ENCODE data around the gene NR4A1.

Gene NR4A1

DNA sequence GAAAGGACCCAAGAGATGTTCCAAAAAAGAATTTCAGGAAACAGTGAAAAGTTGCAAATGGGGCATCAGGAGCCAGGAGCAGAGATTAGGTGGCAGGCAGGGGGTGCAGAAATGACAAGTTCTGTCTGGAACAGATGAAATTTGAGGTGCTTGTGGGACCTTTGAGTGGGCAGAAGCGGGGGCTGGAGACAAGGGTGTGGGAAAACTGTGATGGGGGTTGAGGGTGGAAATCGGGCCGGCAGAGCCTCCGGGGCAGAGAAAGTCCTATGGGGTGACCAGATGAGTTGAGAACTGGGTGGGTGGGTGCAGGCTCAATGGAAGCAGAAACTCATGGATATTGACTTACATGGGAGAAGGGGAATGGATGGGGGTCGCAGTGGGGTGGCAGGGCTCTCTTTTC, 1.6 kb upstream of the NR4A1 start:
- no peak for DNase-seq (ENCODE audit: low read depth)
- TF ChIP-seq, protein P1, sequence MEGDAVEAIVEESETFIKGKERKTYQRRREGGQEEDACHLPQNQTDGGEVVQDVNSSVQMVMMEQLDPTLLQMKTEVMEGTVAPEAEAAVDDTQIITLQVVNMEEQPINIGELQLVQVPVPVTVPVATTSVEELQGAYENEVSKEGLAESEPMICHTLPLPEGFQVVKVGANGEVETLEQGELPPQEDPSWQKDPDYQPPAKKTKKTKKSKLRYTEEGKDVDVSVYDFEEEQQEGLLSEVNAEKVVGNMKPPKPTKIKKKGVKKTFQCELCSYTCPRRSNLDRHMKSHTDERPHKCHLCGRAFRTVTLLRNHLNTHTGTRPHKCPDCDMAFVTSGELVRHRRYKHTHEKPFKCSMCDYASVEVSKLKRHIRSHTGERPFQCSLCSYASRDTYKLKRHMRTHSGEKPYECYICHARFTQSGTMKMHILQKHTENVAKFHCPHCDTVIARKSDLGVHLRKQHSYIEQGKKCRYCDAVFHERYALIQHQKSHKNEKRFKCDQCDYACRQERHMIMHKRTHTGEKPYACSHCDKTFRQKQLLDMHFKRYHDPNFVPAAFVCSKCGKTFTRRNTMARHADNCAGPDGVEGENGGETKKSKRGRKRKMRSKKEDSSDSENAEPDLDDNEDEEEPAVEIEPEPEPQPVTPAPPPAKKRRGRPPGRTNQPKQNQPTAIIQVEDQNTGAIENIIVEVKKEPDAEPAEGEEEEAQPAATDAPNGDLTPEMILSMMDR (IDR thresholded peaks at IDR 0.05; ENCODE audit: low read depth, low read length, missing control alignments): no peak
- no peak overlapping the region for H3K4me3 ChIP-seq (ENCODE audit: low read depth, low read length)

DNA sequence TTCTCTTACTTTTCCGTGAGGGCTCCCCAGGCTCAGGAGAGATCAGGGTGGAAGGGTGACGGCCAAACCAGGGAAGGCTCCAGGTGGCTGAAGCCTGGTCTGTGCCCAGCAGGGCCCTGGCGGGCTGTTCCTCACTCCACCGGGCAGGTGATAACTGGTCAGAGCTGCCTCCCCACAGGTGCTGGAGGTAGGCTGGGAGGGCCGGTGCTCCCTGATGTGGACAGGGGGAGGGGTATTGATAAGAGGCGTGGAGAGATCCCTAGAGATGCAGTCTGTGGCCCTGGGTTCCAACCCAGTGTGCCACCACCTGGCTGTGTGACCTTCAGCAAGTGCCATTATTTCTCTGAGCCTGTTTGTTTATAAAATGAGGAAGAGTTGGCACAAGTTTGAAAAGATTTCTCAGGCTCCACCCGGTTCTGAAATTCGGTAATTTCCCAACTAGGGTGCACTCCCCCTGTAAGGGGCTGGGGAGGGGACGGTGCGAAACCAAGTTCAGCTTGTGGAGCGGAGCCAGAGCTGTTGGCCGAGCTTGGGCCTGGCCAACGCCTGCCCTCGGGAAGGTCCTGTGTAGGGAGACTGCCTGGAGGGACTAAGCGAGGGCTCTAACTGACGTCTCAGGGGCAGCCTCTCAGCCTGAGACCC, 1.0 kb upstream of the NR4A1 start:
- peak overlapping the region; percentile 77 for H3K4me3 ChIP-seq (ENCODE audit: low read depth, low read length)
- DNase-seq (ENCODE audit: low read depth): no peak
- TF ChIP-seq, protein P1 (IDR thresholded peaks at IDR 0.05; ENCODE audit: low read depth, low read length, missing control alignments): no peak

DNA sequence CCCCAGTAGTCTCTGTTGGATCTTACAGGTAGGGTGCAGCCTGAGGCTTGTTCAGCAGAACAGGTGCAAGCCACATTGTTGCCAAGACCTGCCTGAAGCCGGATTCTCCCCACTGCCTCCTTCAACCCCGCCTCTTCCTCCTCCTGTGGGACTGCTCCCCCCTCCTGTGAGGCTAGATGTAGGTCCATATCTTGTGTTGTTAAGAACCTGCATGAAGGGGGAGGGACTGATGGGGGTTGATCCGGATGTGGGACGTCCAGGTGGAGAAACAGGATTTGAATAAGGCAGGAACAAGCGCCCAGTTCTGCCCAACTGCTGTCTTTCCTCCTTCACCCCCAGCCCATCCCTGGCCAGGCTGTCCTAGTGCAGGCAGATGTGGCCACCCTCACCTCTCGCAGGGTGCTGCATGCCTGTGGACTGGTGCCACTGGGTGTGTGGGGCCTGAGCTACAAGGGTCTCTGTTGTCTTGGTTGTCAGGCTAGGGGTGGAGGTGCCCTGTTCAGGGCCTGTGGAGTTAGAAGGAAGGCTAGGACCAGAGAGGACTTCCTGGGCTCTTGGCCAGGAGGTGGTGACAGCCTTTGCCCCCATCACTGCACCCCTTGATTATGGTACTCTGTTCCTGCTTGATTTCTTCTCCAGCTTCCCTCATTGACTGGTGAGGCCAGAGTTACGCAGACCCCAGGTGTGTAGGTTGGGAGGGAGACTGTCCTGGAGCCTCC, 1.4 kb downstream of the NR4A1 start:
- peak overlapping the region; percentile 53 for H3K4me3 ChIP-seq (ENCODE audit: low read depth, low read length)
- DNase-seq (ENCODE audit: low read depth): no peak
- TF ChIP-seq, protein P1 (IDR thresholded peaks at IDR 0.05; ENCODE audit: low read depth, low read length, missing control alignments): no peak

- H3K4me3 ChIP-seq (ENCODE audit: low read depth, low read length): no peak overlapping the region
- DNase-seq (ENCODE audit: low read depth): no peak
- TF ChIP-seq, protein P1 (IDR thresholded peaks at IDR 0.05; ENCODE audit: low read depth, low read length, missing control alignments): no peak
Measured at GRCh38 chr12:52053536-52054209, 2.4 kb downstream of the NR4A1 start.

- TF ChIP-seq, protein P1 (IDR thresholded peaks at IDR 0.05; ENCODE audit: low read depth, low read length, missing control alignments): no peak
- H3K4me3 ChIP-seq (ENCODE audit: low read depth, low read length): no peak overlapping the region
- DNase-seq (ENCODE audit: low read depth): no peak
Measured at GRCh38 chr12:52054231-52054832, 3.1 kb downstream of the NR4A1 start.

- no peak overlapping the region for H3K4me3 ChIP-seq (ENCODE audit: low read depth, low read length)
- TF ChIP-seq, protein P1 (IDR thresholded peaks at IDR 0.05; ENCODE audit: low read depth, low read length, missing control alignments): no peak
- DNase-seq (ENCODE audit: low read depth): no peak
Measured at GRCh38 chr12:52054833-52055730, 3.8 kb downstream of the NR4A1 start.

All from GM12864 (cell line).